Right lobe of liver (tissue), 6 donors: Measurements from ENCODE around the gene SPDYC. TPM values are rescaled to one million over a fixed set of nuclear protein-coding genes. Genes with fewer than 3 reads are reported as not detected.
A peak's percentile ranks its signal among the peaks of the same experiment; 100 is the strongest.

Experiments used
- ATAC-seq, 4 donors: fragments of 200-7000 bp; cut with Tn5 transposase; one replicate each; pipeline ENCODE4 v1.9.1; 2020; ENCODE audit warnings: mild to moderate bottlenecking in 4 of 4, moderate library complexity in 4 of 4
- DNase-seq, 3 donors: peaks; one replicate each; pipeline ENCODE4 v3.0.0-alpha.2; 2020
- H3K27ac ChIP-seq, 3 donors: fragments of 200-600 bp; one replicate each; pipeline ENCODE4 v1.8.0; 2022
- H3K27me3 ChIP-seq, 2 donors: fragments of 200-600 bp; one replicate each; pipeline ENCODE4 v1.8.0; 2022
- H3K36me3 ChIP-seq, 4 donors: fragments of 200-600 bp; sonication (generic) in 1 of 4; one replicate each; pipeline versions ENCODE4 v1.5.1 to v1.8.0; 2017 to 2022; ENCODE audit warnings: control low read depth in 1 of 4
- H3K4me1 ChIP-seq, 4 donors: fragments of 200-600 bp; sonication (generic) in 1 of 4; one replicate each; pipeline versions ENCODE4 v1.5.1 to v1.8.0; 2017 to 2022; ENCODE audit warnings: control low read depth in 1 of 4
- H3K4me3 ChIP-seq, 3 donors: fragments of 200-600 bp; one replicate each; pipeline ENCODE4 v1.8.0; 2022
- H3K9me3 ChIP-seq, 4 donors: fragments of 200-600 bp; sonication (generic) in 1 of 4; one replicate each; pipeline versions ENCODE4 v1.5.1 to v1.8.0; 2017 to 2022; ENCODE audit warnings: control low read depth in 1 of 4
- POLR2A ChIP-seq: fragments of 450-650 bp; IDR thresholded peaks from one replicate; pipeline ENCODE4 v1.6.1; 2017; ENCODE audit warnings: antibody characterized with exemption, mild to moderate bottlenecking
- WGBS: methylation state at CpG from one replicate; pipeline ENCODE4 v1.1.6; 2018; ENCODE audit warnings: low coverage, low lambda C conversion rate; ENCODE audit not compliant: insufficient coverage; ENCODE audit errors: missing lambda C conversion rate; 5-methylcytosine and 5-hydroxymethylcytosine counted together
- intact Hi-C, 2 donors: fragments of 100-400 bp; cut with DNase I; formaldehyde crosslinking; loops; one replicate each; pipeline versions ENCODE4 v1.11.2 to v1.14.1; 2022
- total RNA-seq, 6 experiments: library from RNA; depleted of rRNA in 2 of 6; stranded (reverse); fragments of >200 nt in 2 of 6; fragmentation: NEBNext Ultra II Directional in 3 of 6; extraction: Animal tissue kit (Norgen Biotek cat#: 25700) in 3 of 6; gene quantifications; one replicate each; pipeline versions ENCODE4 v1.1.0 to v1.2.4, GENCODE V29; 2016 to 2023
- TF ChIP-seq, protein P1 (sequence below), 4 donors: fragments of 200-600 bp in 3 of 4; fragments of 450-650 bp in 1 of 4; IDR thresholded peaks; one replicate each; pipeline versions ENCODE4 v1.5.1 to v1.8.0; 2016 to 2022; ENCODE audit warnings: antibody characterized with exemption in 4 of 4, mild to moderate bottlenecking in 2 of 4
- donor health status: DM: no; HTN: yes; CAD: no.
- donor health status: DM: no; HTN: no; CAD: no.
- donor health status: DM: no; HTN: no; CAD: no.
- donor health status: DM: no; HTN: yes; CAD: no.
- donor health status: DM: no; HTN: yes; CAD: no.

Gene SPDYC
- total RNA-seq, 6 experiments from 2014 or later, result 0.49 to 1.8 (median 0.87) TPM; not detected in 2

- H3K27ac ChIP-seq, result no peak overlapping the region
- DNase-seq (peak in 1 of 3 donors; percentile 41), ATAC-seq (no peak)
- no peak for TF ChIP-seq POLR2A
- TF ChIP-seq, protein P1, sequence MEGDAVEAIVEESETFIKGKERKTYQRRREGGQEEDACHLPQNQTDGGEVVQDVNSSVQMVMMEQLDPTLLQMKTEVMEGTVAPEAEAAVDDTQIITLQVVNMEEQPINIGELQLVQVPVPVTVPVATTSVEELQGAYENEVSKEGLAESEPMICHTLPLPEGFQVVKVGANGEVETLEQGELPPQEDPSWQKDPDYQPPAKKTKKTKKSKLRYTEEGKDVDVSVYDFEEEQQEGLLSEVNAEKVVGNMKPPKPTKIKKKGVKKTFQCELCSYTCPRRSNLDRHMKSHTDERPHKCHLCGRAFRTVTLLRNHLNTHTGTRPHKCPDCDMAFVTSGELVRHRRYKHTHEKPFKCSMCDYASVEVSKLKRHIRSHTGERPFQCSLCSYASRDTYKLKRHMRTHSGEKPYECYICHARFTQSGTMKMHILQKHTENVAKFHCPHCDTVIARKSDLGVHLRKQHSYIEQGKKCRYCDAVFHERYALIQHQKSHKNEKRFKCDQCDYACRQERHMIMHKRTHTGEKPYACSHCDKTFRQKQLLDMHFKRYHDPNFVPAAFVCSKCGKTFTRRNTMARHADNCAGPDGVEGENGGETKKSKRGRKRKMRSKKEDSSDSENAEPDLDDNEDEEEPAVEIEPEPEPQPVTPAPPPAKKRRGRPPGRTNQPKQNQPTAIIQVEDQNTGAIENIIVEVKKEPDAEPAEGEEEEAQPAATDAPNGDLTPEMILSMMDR (IDR thresholded peaks at IDR 0.05), result no peak
- no peak overlapping the region for H3K4me3 ChIP-seq
- H3K27me3 ChIP-seq, result no peaks in the 10 kb centered on the region
- intact Hi-C loops, result loop anchor here in 1 of 2 donors (10.0 kb wide), 1 partner anchor 51 kb away; no protein-coding TSS in a partner anchor
- WGBS, result 94% methylated on average over 9 of the region's 15 CpGs
- peaks cover 0 to 11% (median 0%) of the 10 kb centered on the region in 4 donors for H3K4me1 ChIP-seq
- H3K9me3 ChIP-seq, result no peaks in the 10 kb centered on the region
- peaks cover 0 to 25% (median 12%) of the 10 kb centered on the region in 4 donors for H3K36me3 ChIP-seq
Measured at GRCh38 chr11:65204143-65204542, 34.1 kb downstream of the SPDYC start.

GRCh38 chr11:65204646-65205601, 34.9 kb downstream of the SPDYC start:
- H3K4me3 ChIP-seq, result no peak overlapping the region
- ATAC-seq (peak; percentile 62 to 79 (median 73)), DNase-seq (peak in 1 of 3 donors; percentile 53)
- peaks cover 0 to 31% (median 14%) of the 10 kb centered on the region in 4 donors for H3K36me3 ChIP-seq
- peaks cover 0 to 18% (median 1%) of the 10 kb centered on the region in 4 donors for H3K4me1 ChIP-seq
- H3K27ac ChIP-seq, result no peak overlapping the region
- intact Hi-C loops, result loop anchor here in 1 of 2 donors (10.0 kb wide), 1 partner anchor 50 kb away; no protein-coding TSS in a partner anchor
- no peaks in the 10 kb centered on the region for H3K27me3 ChIP-seq
- TF ChIP-seq, protein P1 (IDR thresholded peaks at IDR 0.05), result peak; percentile 81 to 95 (median 90)
- no peak for TF ChIP-seq POLR2A
- WGBS, result 69% methylated on average over 17 of the region's 38 CpGs
- H3K9me3 ChIP-seq, result no peaks in the 10 kb centered on the region

GRCh38 chr11:65205602-65205967, 35.6 kb downstream of the SPDYC start:
- Histone ChIP-seq H3K9me3 (no peaks in the 10 kb centered on the region), H3K27ac (no peak overlapping the region), H3K4me1 (peaks cover 0 to 25% (median 6%) of the 10 kb centered on the region in 4 donors), H3K4me3 (no peak overlapping the region), H3K27me3 (no peaks in the 10 kb centered on the region), H3K36me3 (peaks cover 0 to 35% (median 19%) of the 10 kb centered on the region in 4 donors)
- ATAC-seq (no peak), DNase-seq (peak in 1 of 3 donors; percentile 37)
- WGBS, result no CpG with 5 or more reads among the region's 3 CpGs
- TF ChIP-seq, protein P1 (IDR thresholded peaks at IDR 0.05), result no peak
- TF ChIP-seq POLR2A, result no peak
- intact Hi-C loops, result loop anchor here in 1 of 2 donors (10.0 kb wide), 1 partner anchor 49 kb away; no protein-coding TSS in a partner anchor

DNA sequence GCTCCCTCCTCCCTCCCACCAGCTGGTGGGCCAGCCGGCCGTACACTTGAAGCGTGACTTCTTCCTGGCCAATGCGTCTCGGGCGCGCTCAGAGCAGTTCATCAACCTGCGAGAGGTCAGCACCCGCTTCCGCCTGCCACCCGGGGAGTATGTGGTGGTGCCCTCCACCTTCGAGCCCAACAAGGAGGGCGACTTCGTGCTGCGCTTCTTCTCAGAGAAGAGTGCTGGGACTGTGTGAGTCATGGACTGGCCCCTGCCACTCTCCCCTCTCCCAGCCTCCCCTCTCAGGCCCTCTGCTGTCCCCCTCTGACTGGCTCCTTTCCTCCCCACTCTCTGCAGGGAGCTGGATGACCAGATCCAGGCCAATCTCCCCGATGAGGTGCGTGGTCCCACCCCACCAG, 36.4 kb downstream of the SPDYC start:
- no peaks in the 10 kb centered on the region for H3K27me3 ChIP-seq

More for the DNA sequence above, 36.4 kb downstream of the SPDYC start:
- no peak overlapping the region for H3K4me3 ChIP-seq
- H3K27ac ChIP-seq, result no peak overlapping the region
- no peaks in the 10 kb centered on the region for H3K9me3 ChIP-seq
- TF ChIP-seq, protein P1 (IDR thresholded peaks at IDR 0.05), result no peak
- TF ChIP-seq POLR2A, result no peak
- peak in 1 of 3 donors; percentile 44 for DNase-seq
- intact Hi-C loops, result loop anchor here in 1 of 2 donors (10.0 kb wide), 1 partner anchor 48 kb away; no protein-coding TSS in a partner anchor
- ATAC-seq, result no peak
- H3K36me3 ChIP-seq, result peaks cover 0 to 35% (median 19%) of the 10 kb centered on the region in 4 donors
- WGBS, result 76% methylated on average over 2 of the region's 17 CpGs
- peaks cover 0 to 33% (median 9%) of the 10 kb centered on the region in 4 donors for H3K4me1 ChIP-seq
